SK-N-SH treated with all-trans-retinoic acid at 6 μM for 48 hours (cell line): ENCODE results near the gene SEC61A2.

Experiments
- PATZ1 ChIP-seq: fragments of 250-450 bp; sonication (Bioruptor Pico); IDR thresholded peaks from 2 replicates; pipeline ENCODE4 v1.8.0; 2020; ENCODE audit warnings: mild to moderate bottlenecking, moderate library complexity, borderline replicate concordance
- RARB ChIP-seq: fragments of 250-450 bp; sonication (Bioruptor Pico); IDR thresholded peaks from 2 replicates; pipeline ENCODE4 v1.8.0; 2021; ENCODE audit warnings: mild to moderate bottlenecking, moderate library complexity
- TSHZ2 ChIP-seq: fragments of 250-450 bp; sonication (Bioruptor Pico); IDR thresholded peaks from 2 replicates; pipeline ENCODE4 v1.5.0; 2020; ENCODE audit warnings: mild to moderate bottlenecking, moderate library complexity

DNA sequence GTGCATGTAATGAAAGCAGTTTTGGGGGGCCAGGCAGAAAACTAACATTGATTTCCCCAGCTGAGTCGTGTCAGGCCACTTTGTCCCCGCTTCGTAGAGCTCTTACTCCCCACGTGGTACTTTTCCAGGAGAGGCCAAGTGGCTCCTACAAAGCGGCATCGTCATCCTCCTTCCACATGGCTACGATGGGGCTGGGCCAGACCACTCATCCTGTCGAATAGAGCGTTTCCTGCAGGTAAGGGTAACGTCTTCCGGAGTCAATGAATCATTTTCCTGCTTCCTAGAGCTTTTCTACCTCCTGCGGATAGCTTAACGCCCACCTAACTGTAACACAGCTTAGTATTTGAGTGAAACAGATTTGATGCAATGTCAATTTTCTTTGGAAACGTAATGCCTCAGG lies 21.7 kb upstream of the SEC61A2 start:
- no peak for TF ChIP-seq PATZ1 (CRISPR knock-in tag)
- no peak for TF ChIP-seq TSHZ2 (CRISPR knock-in tag)
- TF ChIP-seq RARB (CRISPR knock-in tag), result no peak
